Natural killer cell (primary cell): Measurements from ENCODE around the gene MITF. TPM values are rescaled to one million over a fixed set of nuclear protein-coding genes. Genes with fewer than 3 reads are reported as not detected.

Experiments
- ATAC-seq, 3 donors: fragments of 150-1000 bp in 2 of 3; fragments of 200-7000 bp in 1 of 3; cut with Tn5 transposase; 1 replicate in 1 of 3; 2 replicates in 2 of 3; pipeline ENCODE4 v1.10.0; 2021; ENCODE audit warnings: mild to moderate bottlenecking in 2 of 3, moderate library complexity in 2 of 3
- DNase-seq, 2 donors: peaks; one replicate each; pipeline versions ENCODE4 v3.0.0 to v3.0.0-alpha.2; 2013 to 2021; ENCODE audit warnings: mixed read lengths in 1 of 2
- H3K27ac ChIP-seq: one replicate; pipeline ENCODE4 v1.5.1; 2013; ENCODE audit warnings: mild to moderate bottlenecking, low read length
- H3K27me3 ChIP-seq: one replicate; pipeline ENCODE4 v1.6.1; 2013; ENCODE audit warnings: low read length; ENCODE audit not compliant: control insufficient read depth, insufficient read depth
- H3K36me3 ChIP-seq: one replicate; pipeline ENCODE4 v1.6.1; 2013; ENCODE audit warnings: low read length; ENCODE audit not compliant: control insufficient read depth, insufficient read depth
- H3K4me1 ChIP-seq: one replicate; pipeline ENCODE4 v1.6.1; 2013; ENCODE audit warnings: low read length; ENCODE audit not compliant: control insufficient read depth, insufficient read depth
- H3K4me3 ChIP-seq: one replicate; pipeline ENCODE4 v1.5.1; 2013; ENCODE audit warnings: low read length
- H3K9me3 ChIP-seq: one replicate; pipeline ENCODE4 v1.6.1; 2013; ENCODE audit warnings: low read length; ENCODE audit not compliant: control insufficient read depth, insufficient read depth
- H3K27ac Mint-ChIP-seq, 2 donors: one replicate each; pipeline ENCODE4 v1.8.0; 2022; ENCODE audit warnings: mild to moderate bottlenecking in 2 of 2, mixed read lengths in 2 of 2, moderate library complexity in 1 of 2
- H3K27me3 Mint-ChIP-seq, 2 donors: one replicate each; pipeline ENCODE4 v1.8.0; 2022; ENCODE audit warnings: low read depth in 2 of 2, mixed read lengths in 2 of 2
- H3K36me3 Mint-ChIP-seq: one replicate; pipeline ENCODE4 v1.8.0; 2022; ENCODE audit warnings: mixed read lengths
- H3K4me1 Mint-ChIP-seq, 2 donors: one replicate each; pipeline ENCODE4 v1.8.0; 2022; ENCODE audit warnings: mixed read lengths in 2 of 2
- H3K4me3 Mint-ChIP-seq: one replicate; pipeline ENCODE4 v1.8.0; 2022; ENCODE audit warnings: mild to moderate bottlenecking, moderate library complexity, mixed read lengths
- H3K9me3 Mint-ChIP-seq, 2 donors: one replicate each; pipeline ENCODE4 v1.8.0; 2022; ENCODE audit warnings: mixed read lengths in 2 of 2
- WGBS: methylation state at CpG from one replicate; pipeline ENCODE4 v1.1.7; 2013; ENCODE audit warnings: missing lambda C conversion rate; ENCODE audit not compliant: insufficient coverage; 5-methylcytosine and 5-hydroxymethylcytosine counted together
- intact Hi-C: fragments of 100-400 bp; cut with micrococcal nuclease; formaldehyde crosslinking; loops from one replicate; pipeline ENCODE4 v1.14.2; 2022
- total RNA-seq, 4 donors: library from RNA; stranded (reverse); fragments of 120-200 nt in 1 of 4; gene quantifications; one replicate each; pipeline versions ENCODE4 v1.2.3 to v1.2.4, GENCODE V29; 2013 to 2022
- TF ChIP-seq, protein P1 (sequence below): fragments of 200-600 bp; IDR thresholded peaks from one replicate; pipeline ENCODE4 v1.8.0; 2022; ENCODE audit warnings: antibody characterized with exemption

MITF gene
- total RNA-seq, 3 donors from 2014 or later (not counting 1 experiment from before 2014, with no cell fraction given) = 0.23 to 1.5 (median 0.54) TPM

DNA sequence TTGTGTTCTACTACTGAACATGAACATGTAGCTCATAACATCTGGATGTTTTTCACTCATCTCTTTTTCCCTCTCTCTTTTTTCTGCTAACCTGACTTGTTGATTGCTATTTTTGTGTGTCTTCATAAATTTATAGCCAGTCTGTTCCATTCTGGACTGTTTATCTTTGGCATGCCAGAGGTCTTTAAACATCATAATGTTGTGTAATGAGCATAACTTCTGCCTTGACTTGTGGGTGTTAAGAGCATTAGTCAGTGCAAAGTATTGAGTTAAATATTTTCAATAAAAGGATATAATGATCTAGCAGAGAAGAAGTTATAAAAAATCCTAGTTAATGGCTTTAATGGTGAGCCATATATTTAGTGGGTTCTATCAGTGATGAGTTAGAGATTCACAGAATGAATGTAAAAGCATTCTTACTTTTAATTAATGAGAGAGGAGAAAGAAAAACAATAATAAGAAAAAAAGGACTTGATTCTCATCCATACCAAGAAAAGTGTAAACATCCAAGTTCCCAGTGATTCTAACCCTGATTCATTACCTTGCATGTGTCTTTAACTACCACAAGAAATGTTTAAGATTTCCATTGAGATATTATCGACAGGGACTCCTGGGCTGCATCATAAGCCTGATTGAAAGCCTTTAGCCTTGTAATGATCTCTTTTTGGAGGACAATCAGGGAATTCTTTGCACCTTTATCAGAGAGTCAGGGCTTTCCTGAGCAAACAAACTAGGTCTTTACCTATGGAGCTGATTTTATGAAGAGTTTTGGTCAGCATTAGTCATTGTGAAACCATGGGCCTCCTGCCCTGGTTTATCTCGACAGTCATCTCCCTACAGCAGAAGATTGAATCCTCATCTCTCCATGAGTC lies 22.9 kb downstream of the MITF start:
- Mint-ChIP-seq H3K27me3 (no peaks in the 10 kb centered on the region), H3K9me3 (peaks cover 0 to 4% of the 10 kb centered on the region in 2 donors), H3K36me3 (no peaks in the 10 kb centered on the region), H3K4me1 (no peaks in the 10 kb centered on the region), H3K4me3 (no peak overlapping the region), H3K27ac (no peak overlapping the region)
- Histone ChIP-seq H3K27ac (no peak overlapping the region), H3K27me3 (no peaks in the 10 kb centered on the region), H3K4me1 (no peaks in the 10 kb centered on the region), H3K36me3 (no peaks in the 10 kb centered on the region), H3K9me3 (no peaks in the 10 kb centered on the region), H3K4me3 (no peak overlapping the region)
- TF ChIP-seq, protein P1, sequence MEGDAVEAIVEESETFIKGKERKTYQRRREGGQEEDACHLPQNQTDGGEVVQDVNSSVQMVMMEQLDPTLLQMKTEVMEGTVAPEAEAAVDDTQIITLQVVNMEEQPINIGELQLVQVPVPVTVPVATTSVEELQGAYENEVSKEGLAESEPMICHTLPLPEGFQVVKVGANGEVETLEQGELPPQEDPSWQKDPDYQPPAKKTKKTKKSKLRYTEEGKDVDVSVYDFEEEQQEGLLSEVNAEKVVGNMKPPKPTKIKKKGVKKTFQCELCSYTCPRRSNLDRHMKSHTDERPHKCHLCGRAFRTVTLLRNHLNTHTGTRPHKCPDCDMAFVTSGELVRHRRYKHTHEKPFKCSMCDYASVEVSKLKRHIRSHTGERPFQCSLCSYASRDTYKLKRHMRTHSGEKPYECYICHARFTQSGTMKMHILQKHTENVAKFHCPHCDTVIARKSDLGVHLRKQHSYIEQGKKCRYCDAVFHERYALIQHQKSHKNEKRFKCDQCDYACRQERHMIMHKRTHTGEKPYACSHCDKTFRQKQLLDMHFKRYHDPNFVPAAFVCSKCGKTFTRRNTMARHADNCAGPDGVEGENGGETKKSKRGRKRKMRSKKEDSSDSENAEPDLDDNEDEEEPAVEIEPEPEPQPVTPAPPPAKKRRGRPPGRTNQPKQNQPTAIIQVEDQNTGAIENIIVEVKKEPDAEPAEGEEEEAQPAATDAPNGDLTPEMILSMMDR = no peak
- ATAC-seq = no peak
- intact Hi-C loops = no loop called here
- no peak for DNase-seq
- 56% methylated on average over 2 of the region's 2 CpGs for WGBS

DNA sequence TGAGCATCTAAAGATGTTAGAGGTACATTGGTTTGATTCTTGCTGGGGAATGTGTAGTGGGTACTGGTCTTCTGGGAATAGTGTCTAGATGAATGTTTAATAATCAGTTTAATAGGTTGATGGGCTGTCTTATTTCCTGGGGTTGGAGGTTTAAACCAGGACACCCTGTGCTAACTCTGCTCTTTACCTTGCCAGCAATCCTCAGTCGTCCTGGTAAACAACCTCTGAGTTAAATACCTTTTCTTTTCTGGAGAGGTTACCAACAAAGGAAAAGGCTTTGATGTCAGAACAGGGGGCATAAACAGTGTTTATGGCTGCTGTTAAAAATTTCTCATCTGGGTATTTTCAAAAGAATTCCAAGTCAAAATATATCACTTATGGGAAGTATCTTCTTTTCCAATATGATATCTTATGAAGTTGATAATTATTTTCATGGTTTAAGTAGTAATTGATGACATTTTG lies 23.5 kb downstream of the MITF start:
- no peak overlapping the region for H3K27ac ChIP-seq
- WGBS = 75% methylated on average over 1 of the region's 1 CpG
- H3K27me3 ChIP-seq = no peaks in the 10 kb centered on the region
- Mint-ChIP-seq H3K36me3 (no peaks in the 10 kb centered on the region), H3K27me3 (no peaks in the 10 kb centered on the region), H3K4me3 (no peak overlapping the region), H3K27ac (no peak overlapping the region), H3K9me3 (no peaks in the 10 kb centered on the region), H3K4me1 (no peaks in the 10 kb centered on the region)
- TF ChIP-seq, protein P1 = no peak
- H3K4me1 ChIP-seq = no peaks in the 10 kb centered on the region
- H3K4me3 ChIP-seq = no peak overlapping the region
- H3K36me3 ChIP-seq = no peaks in the 10 kb centered on the region
- H3K9me3 ChIP-seq = no peaks in the 10 kb centered on the region
- intact Hi-C loops = no loop called here
- no peak for ATAC-seq
- no peak for DNase-seq

DNA sequence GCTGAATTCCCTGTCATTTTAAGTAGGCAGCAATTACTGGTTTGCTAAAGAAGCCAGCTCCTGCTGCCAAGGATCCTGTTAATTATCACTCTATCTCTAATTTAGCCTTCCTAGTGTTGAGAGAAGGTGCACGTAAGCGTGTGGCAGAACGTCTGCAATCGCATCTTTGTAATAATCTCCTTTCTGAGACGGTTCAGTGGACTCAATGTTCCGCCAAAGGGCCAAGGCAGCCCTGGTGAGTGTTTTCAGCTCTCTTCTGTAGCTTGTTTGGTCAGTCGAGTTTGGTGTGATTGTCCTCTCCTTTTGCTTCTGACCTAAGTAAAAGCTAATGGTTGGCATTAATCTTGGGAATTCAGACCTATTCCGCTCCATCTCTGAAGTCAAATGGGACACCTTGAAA lies 24.2 kb downstream of the MITF start:
- Mint-ChIP-seq H3K27me3 (no peaks in the 10 kb centered on the region), H3K4me1 (no peaks in the 10 kb centered on the region), H3K36me3 (no peaks in the 10 kb centered on the region), H3K27ac (no peak overlapping the region), H3K4me3 (no peak overlapping the region), H3K9me3 (no peaks in the 10 kb centered on the region)
- H3K4me1 ChIP-seq = no peaks in the 10 kb centered on the region
- 85% methylated on average over 8 of the region's 8 CpGs for WGBS
- intact Hi-C loops = no loop called here
- TF ChIP-seq, protein P1 = no peak
- no peaks in the 10 kb centered on the region for H3K9me3 ChIP-seq
- H3K27me3 ChIP-seq = no peaks in the 10 kb centered on the region
- H3K36me3 ChIP-seq = no peaks in the 10 kb centered on the region
- DNase-seq = no peak
- no peak for ATAC-seq
- H3K27ac ChIP-seq = no peak overlapping the region
- no peak overlapping the region for H3K4me3 ChIP-seq
